ENCODE data around the gene RABGAP1L.
"Not testable (repeated sequence)": the region's sequence is repeated elsewhere in the genome, so short reads cannot be mapped to it uniquely, and the experiment has no call there.

GRCh38 chr1:175023922-175024242 is 864.6 kb downstream of the RABGAP1L start:
- not testable (repeated sequence) for TF ChIP-seq TAF1 (IDR thresholded peaks at IDR 0.05; ENCODE audit: low read depth, low read length); POLR2AphosphoS5 (IDR thresholded peaks at IDR 0.05; ENCODE audit: low read depth, low read length); POLR2A (IDR thresholded peaks at IDR 0.05; ENCODE audit: low read depth, low read length); POU2F2 (IDR thresholded peaks at IDR 0.05; ENCODE audit: low read depth, low read length); SPI1 (IDR thresholded peaks at IDR 0.05; ENCODE audit: low read depth, low read length); PAX5 (IDR thresholded peaks at IDR 0.05; ENCODE audit: insufficient read depth, low read length, severe bottlenecking)
